ENCODE measurements around the gene SYDE2.
"Not testable (repeated sequence)": the region's sequence is repeated elsewhere in the genome, so short reads cannot be mapped to it uniquely, and the experiment has no call there.

SYDE2 gene

GRCh38 chr1:85220756-85221201, 20.0 kb upstream of the SYDE2 start:
- no peak overlapping the region for H3K4me3 ChIP-seq (ENCODE audit: low read depth, low read length)
- DNase-seq (ENCODE audit: low read depth), result no peak

GRCh38 chr1:85219853-85220610, 19.2 kb upstream of the SYDE2 start:
- DNase-seq (ENCODE audit: low read depth), result no peak

DNA sequence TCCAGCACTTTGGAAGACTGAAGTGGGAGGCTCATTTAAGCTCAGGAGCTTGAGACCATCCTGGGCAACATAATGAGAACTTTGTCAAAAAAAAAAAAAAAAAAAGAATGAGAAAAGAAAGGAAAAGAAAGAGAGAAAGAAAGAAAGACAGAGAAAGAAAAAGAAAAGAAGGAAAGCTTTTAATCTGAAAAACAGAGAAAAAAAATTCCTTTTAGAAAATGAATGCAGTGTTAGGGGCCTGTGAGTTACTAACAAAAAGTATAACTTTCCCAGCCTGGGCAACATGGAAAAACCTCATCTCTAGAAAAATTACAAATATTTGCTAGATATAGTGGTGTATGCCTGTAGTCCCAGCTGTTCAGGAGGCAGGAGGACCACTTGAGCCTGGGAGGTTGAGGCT, 15.9 kb upstream of the SYDE2 start:
- DNase-seq (ENCODE audit: low read depth), result no peak
- no peak overlapping the region for H3K4me3 ChIP-seq (ENCODE audit: low read depth, low read length)

More at GRCh38 chr1:85219853-85220610, 19.2 kb upstream of the SYDE2 start:
- no peak overlapping the region for H3K4me3 ChIP-seq (ENCODE audit: low read depth, low read length)

- no peak overlapping the region for H3K4me3 ChIP-seq (ENCODE audit: low read depth, low read length)
- DNase-seq (ENCODE audit: low read depth), result no peak
Observed at GRCh38 chr1:85214654-85215053, 13.8 kb upstream of the SYDE2 start.

- H3K4me3 ChIP-seq (ENCODE audit: low read depth, low read length), result no peak overlapping the region
- no peak for DNase-seq (ENCODE audit: low read depth)
Observed at GRCh38 chr1:85208488-85208887, 7.7 kb upstream of the SYDE2 start.

DNA sequence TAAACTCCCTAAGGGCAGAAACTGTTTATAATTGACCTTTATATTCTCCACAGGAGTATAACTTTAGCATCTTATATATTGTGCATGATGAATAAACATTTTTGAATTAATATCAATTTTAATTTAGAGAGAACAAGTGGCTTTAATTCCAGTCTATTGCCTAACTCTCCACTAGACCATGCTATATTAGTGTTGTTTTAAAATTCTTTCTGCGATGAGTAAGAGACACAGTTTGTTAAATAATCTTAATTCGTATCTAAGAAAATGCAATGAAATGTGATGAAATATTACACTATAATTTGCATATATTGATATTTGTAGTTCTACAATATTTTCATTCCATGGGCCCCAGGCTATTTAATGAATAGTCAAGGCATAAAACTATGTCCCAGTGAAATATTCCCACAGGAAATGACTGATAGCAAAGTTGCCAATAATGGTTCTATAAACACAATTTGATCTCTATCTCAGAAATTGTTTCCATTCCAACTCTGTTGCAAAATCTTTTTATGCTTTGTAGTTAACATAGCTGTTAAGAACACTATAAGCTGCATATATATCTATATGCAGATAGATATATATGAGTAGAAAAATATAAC, 2.9 kb upstream of the SYDE2 start:
- no peak overlapping the region for H3K4me3 ChIP-seq (ENCODE audit: low read depth, low read length)
- no peak for DNase-seq (ENCODE audit: low read depth)

DNA sequence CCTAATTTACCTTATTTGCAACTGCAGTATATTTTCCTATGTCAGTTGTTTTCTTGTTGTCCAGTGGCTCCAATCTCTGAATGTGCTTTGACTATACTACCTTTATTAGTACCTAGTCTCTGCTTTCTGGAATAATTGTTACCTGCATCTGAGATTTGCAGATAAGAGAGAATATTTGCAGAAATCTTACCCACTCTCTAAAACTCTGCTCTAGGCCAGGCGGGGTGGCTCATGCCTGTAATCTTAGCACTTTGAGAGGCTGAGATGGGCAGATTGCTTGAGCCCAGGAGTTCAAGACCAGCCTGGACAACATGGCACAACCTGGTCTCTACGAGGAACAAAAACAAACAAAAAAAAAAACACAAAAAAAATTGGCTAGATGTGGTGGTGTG, 2.0 kb upstream of the SYDE2 start:
- no peak for DNase-seq (ENCODE audit: low read depth)

DNA sequence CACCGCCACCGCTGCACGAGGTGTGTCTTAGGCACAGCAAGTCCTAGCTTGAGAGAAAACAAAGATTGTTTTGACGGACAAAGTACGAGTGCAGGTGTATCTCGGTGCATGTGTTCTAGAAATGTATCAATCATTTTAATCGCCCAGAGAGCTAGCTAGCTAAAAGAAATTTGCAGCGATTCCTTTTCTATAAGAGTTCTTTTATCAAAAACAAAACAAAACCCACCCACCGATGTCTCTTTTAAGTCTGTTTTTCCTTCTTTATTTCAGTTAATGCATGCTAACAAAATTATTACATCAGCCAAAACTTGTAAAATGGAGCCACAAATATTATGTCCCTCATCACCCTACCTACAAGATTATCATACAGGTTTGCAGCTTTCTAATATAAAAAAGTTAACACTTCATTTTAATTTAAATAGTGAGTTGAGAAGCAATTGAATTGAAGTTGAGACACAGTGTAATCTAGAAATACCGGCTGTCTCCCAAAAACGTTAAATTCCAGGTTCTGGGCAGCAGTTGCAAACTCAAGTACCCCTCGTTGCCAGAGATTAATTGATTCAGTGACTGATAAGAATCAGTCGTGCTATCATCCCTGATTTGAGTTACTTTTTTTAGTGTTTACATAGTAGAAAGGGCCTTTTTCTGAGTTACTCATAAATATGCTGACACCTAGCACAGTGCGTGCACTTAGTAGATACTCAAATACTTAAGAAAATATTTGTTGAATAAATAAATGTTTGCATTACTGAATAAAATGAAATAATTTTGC, 1.5 kb upstream of the SYDE2 start:
- DNase-seq (ENCODE audit: low read depth), result no peak
- peak overlapping the region; percentile 75 for H3K4me3 ChIP-seq (ENCODE audit: low read depth, low read length)

More for the DNA sequence above, 2.0 kb upstream of the SYDE2 start:
- H3K4me3 ChIP-seq (ENCODE audit: low read depth, low read length), result no peak overlapping the region

GRCh38 chr1:85201340-85202091, 700 bp upstream of the SYDE2 start:
- no peak for DNase-seq (ENCODE audit: low read depth)

GRCh38 chr1:85199667-85200462, 951 bp downstream of the SYDE2 start:
- peak overlapping the region; percentile 75 for H3K4me3 ChIP-seq (ENCODE audit: low read depth, low read length)
- no peak for DNase-seq (ENCODE audit: low read depth)

More at GRCh38 chr1:85201340-85202091, 700 bp upstream of the SYDE2 start:
- H3K4me3 ChIP-seq (ENCODE audit: low read depth, low read length), result peak overlapping the region; percentile 75

DNA sequence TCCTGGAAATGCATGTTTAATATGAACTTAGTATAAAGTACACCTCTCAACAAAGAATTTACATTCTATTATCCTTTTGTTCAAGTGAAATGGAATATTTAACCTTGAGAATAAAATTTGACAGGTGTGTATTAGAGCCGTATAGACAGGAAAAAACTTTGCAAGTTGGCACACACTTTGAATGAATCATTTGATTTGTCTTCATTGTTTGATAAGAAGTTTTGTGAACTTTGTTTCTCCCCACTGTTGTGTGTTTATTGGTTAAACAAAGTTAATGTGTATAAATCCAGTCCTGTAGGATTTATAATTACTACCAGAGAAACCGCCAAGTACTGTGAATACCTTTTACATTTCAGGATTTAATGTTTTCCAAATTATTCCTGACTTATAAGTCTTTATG, 2.0 kb downstream of the SYDE2 start:
- no peak overlapping the region for H3K4me3 ChIP-seq (ENCODE audit: low read depth, low read length)
- DNase-seq (ENCODE audit: low read depth), result no peak

- DNase-seq (ENCODE audit: low read depth), result no peak
- H3K4me3 ChIP-seq (ENCODE audit: low read depth, low read length), result no peak overlapping the region
Observed at GRCh38 chr1:85196358-85196757, 4.5 kb downstream of the SYDE2 start.

- H3K4me3 ChIP-seq (ENCODE audit: low read depth, low read length), result no peak overlapping the region
- no peak for DNase-seq (ENCODE audit: low read depth)
Observed at GRCh38 chr1:85195703-85196102, 5.1 kb downstream of the SYDE2 start.

GRCh38 chr1:85192129-85192528, 8.7 kb downstream of the SYDE2 start:
- H3K4me3 ChIP-seq (ENCODE audit: low read depth, low read length), result not testable (repeated sequence)

DNA sequence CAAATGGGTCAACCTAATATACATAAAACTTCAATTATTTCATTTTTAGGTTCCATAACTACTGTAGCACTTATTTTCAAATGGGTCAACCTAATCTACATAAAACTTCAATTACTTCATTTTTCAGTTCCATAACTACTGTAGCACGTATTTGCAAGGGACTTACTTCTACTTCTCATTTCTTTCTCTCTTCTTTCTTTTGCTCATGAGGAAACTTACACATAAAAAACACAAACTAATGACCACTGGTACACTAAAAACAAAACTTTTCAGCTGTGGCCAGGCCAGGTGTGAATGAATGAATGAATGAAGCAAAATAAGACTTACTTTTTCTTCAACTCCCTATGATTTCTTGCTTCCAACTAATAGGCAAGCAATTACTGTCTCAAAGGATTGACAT, 11.7 kb downstream of the SYDE2 start:
- no peak for DNase-seq (ENCODE audit: low read depth)
- no peak overlapping the region for H3K4me3 ChIP-seq (ENCODE audit: low read depth, low read length)

More at GRCh38 chr1:85192129-85192528, 8.7 kb downstream of the SYDE2 start:
- not testable (repeated sequence) for DNase-seq (ENCODE audit: low read depth)

GRCh38 chr1:85188530-85188929, 12.3 kb downstream of the SYDE2 start:
- DNase-seq (ENCODE audit: low read depth), result no peak
- no peak overlapping the region for H3K4me3 ChIP-seq (ENCODE audit: low read depth, low read length)

GRCh38 chr1:85187021-85187420, 13.8 kb downstream of the SYDE2 start:
- H3K4me3 ChIP-seq (ENCODE audit: low read depth, low read length); DNase-seq (ENCODE audit: low read depth): not testable (repeated sequence)

GRCh38 chr1:85184245-85184644, 16.6 kb downstream of the SYDE2 start:
- no peak overlapping the region for H3K4me3 ChIP-seq (ENCODE audit: low read depth, low read length)
- no peak for DNase-seq (ENCODE audit: low read depth)

- DNase-seq (ENCODE audit: low read depth), result no peak
- no peak overlapping the region for H3K4me3 ChIP-seq (ENCODE audit: low read depth, low read length)
Observed at GRCh38 chr1:85182700-85183099, 18.1 kb downstream of the SYDE2 start.

Measured in skeletal muscle cell (primary cell).